ENCODE data around the gene HRC.
"Not testable (repeated sequence)": the region's sequence is repeated elsewhere in the genome, so short reads cannot be mapped to it uniquely, and the experiment has no call there.

HRC gene

GRCh38 chr19:49151267-49152118, 3.7 kb downstream of the HRC start:
- peak in 1 of 2 experiments; percentile 71 for DNase-seq
- TF ChIP-seq GATA1 (IDR thresholded peaks at IDR 0.05; ENCODE audit: low read depth, low read length) (no peak), POLR2A (IDR thresholded peaks at IDR 0.05; ENCODE audit: low read length) (no peak)

DNA sequence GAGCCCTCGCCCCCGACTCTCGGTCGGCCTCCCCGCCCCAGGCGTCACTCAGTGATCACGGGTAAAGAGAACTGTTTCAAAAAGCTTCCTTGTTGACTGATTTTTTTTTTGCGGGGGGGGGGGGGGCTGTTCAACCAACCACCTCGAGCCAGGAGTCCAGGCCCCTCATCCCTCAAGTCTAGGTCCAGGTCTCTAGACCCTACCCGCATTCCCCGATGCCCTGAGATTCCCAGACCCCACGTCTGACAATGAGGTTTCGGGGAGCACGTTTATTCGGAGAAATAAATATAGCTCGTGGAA, 4.3 kb downstream of the HRC start:
- DNase-seq = no peak
- no peak for TF ChIP-seq POLR2A (IDR thresholded peaks at IDR 0.05; ENCODE audit: low read length)
- no peak for TF ChIP-seq GATA1 (IDR thresholded peaks at IDR 0.05; ENCODE audit: low read depth, low read length)

- TF ChIP-seq GATA1 (IDR thresholded peaks at IDR 0.05; ENCODE audit: low read depth, low read length) (no peak), POLR2A (IDR thresholded peaks at IDR 0.05; ENCODE audit: low read length) (peak; percentile 20)
- peak; percentile 88 for DNase-seq
Measured at GRCh38 chr19:49150106-49150943, 4.9 kb downstream of the HRC start.

DNA sequence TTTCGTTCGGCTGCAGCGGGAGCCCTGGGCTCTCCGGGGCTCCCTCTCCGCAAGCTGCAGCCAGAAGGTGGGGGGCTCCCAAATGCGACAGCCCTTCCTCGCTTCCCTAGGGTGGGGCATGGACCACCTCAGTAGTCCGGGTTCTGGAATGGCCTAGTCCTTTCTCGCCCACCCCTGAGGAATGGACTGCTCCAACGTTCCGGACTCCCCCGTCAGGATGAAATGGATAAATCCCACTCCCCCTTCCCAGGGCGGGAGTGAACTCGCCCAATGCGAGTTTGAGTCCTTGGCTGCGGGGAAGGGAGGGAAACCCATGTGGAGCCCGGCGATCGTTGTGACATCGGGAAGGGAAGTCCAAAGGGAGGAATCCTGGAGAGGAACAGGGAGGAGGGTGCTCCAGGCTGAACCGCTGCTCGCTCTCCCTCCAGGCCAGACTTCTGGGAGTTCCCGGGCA, 5.5 kb downstream of the HRC start:
- TF ChIP-seq POLR2A (IDR thresholded peaks at IDR 0.05; ENCODE audit: low read length) (no peak), GATA1 (IDR thresholded peaks at IDR 0.05; ENCODE audit: low read depth, low read length) (no peak)
- peak; percentile 84 to 85 for DNase-seq

DNA sequence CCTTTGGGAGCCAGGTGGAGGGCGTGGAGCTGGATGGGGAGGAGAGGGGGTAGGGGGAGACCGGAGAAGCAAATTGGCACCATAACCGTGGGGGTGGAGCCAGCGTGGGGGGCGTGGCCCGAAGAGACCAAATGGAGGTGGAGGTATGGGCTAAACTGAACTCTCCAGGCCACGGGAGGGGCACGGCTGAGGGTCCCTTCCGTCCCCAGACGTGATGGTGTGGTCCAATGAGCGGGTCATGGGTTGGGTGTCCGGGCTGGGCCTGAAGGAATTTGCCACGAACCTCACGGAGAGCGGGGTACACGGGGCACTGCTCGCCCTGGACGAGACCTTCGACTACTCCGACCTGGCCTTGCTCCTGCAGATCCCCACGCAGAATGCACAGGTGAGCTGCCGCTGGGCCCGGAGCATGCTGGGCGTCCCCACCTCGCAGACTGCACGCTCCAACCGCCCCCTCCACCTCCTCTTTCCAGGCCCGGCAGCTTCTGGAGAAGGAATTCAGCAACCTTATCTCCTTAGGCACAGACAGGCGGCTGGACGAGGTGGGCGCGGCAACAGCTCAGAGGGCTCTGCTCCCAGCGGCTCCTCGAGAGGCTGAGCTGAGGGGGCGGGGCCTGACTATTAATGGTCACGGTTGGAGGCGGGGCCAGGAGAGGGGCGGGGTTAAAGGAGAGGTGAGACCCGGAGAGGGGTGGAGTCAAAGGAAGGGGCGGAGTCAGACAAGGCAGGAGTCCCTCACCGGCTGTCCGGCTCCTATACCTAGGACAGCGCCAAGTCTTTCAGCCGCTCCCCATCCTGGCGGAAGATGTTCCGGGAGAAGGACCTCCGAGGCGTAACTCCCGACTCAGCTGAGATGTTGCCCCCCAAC, 6.2 kb downstream of the HRC start:
- DNase-seq = peak; percentile 97 to 99
- TF ChIP-seq GATA1 (IDR thresholded peaks at IDR 0.05; ENCODE audit: low read depth, low read length) = no peak
- TF ChIP-seq POLR2A (IDR thresholded peaks at IDR 0.05; ENCODE audit: low read length) = no peak

- no peak for DNase-seq
- no peak for TF ChIP-seq POLR2A (IDR thresholded peaks at IDR 0.05; ENCODE audit: low read length)
- TF ChIP-seq GATA1 (IDR thresholded peaks at IDR 0.05; ENCODE audit: low read depth, low read length) = no peak
Measured at GRCh38 chr19:49148044-49148682, 7.0 kb downstream of the HRC start.

GRCh38 chr19:49146408-49146770, 8.8 kb downstream of the HRC start:
- DNase-seq = not testable (repeated sequence)

- TF ChIP-seq POLR2A (IDR thresholded peaks at IDR 0.05; ENCODE audit: low read length) = no peak
- TF ChIP-seq GATA1 (IDR thresholded peaks at IDR 0.05; ENCODE audit: low read depth, low read length) = no peak
- DNase-seq = peak; percentile 85 to 88
Measured at GRCh38 chr19:49145573-49146407, 9.4 kb downstream of the HRC start.

DNA sequence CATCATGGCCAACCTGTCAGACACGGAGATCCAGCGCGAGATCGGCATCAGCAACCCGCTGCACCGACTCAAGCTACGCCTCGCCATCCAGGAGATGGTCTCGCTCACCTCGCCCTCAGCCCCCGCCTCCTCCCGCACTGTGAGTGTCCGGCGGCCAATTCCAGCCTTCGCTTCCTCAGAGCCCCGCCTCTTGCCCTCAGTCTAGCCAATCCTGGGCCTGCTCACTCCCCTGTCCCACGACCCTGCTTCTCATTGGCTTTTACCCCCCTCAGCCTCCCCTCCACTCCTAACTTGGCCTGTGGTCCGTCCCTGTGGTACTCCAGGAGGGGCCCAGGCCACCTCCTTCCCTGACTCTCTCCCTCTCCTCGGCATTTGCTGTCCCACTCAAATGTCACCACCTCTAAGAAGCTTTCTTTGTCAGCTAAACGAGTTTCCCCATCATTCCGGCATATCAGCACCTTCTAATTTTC, 12.3 kb downstream of the HRC start:
- DNase-seq = peak; percentile 83 to 85
- peak; percentile 27 for TF ChIP-seq POLR2A (IDR thresholded peaks at IDR 0.05; ENCODE audit: low read length)
- no peak for TF ChIP-seq GATA1 (IDR thresholded peaks at IDR 0.05; ENCODE audit: low read depth, low read length)

GRCh38 chr19:49141352-49141751, 13.8 kb downstream of the HRC start:
- no peak for TF ChIP-seq POLR2A (IDR thresholded peaks at IDR 0.05; ENCODE audit: low read length)
- no peak for TF ChIP-seq GATA1 (IDR thresholded peaks at IDR 0.05; ENCODE audit: low read depth, low read length)
- no peak for DNase-seq

GRCh38 chr19:49140951-49141350, 14.2 kb downstream of the HRC start:
- DNase-seq = no peak
- TF ChIP-seq GATA1 (IDR thresholded peaks at IDR 0.05; ENCODE audit: low read depth, low read length) (no peak), POLR2A (IDR thresholded peaks at IDR 0.05; ENCODE audit: low read length) (no peak)

DNA sequence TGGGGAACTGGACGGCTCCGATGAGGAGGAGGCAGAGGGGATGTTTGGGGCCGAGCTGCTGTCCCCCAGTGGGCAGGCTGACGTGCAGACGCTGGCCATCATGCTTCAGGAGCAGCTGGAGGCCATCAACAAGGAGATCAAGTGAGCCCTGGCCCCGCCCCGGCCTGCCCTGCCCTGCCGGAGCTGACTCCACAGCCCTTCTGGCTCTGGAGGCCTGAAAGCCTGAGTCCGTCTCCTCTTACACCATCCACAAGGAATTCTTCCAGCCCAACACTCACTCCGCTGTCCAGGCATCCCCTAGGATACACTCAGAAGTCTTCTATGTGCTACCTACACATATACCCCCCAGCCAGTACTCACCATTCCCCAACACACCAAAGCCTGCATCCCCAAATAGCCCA, 18.4 kb downstream of the HRC start:
- no peak for DNase-seq
- TF ChIP-seq POLR2A (IDR thresholded peaks at IDR 0.05; ENCODE audit: low read length) (no peak), GATA1 (IDR thresholded peaks at IDR 0.05; ENCODE audit: low read depth, low read length) (no peak)
